ENCODE measurements around the gene GFRA1.

DNA sequence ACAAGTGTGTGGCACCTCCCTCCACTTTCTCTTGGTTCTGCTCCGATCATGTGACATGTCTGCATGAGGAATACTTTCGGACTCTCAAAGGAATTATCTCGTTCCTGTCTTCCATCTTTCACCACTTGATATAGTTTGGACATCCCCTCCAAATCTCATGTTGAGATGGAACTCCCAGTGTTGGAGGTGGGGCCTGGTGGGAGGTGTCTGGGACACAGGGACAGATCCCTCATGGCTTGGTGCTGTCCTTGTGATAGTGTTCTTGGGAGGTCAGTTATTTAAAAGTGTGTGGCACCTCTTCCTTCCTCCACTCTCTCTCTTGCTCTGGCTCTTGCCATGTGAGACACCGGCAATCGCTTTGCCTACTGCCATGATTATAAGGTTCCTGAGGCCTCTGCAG lies 166.4 kb downstream of the GFRA1 start:
- TF ChIP-seq EZH2 (IDR thresholded peaks at IDR 0.05; ENCODE audit: borderline replicate concordance, insufficient read depth, low read depth, low read length, poor library complexity, severe bottlenecking), result no peak
- TF ChIP-seq, protein P1, sequence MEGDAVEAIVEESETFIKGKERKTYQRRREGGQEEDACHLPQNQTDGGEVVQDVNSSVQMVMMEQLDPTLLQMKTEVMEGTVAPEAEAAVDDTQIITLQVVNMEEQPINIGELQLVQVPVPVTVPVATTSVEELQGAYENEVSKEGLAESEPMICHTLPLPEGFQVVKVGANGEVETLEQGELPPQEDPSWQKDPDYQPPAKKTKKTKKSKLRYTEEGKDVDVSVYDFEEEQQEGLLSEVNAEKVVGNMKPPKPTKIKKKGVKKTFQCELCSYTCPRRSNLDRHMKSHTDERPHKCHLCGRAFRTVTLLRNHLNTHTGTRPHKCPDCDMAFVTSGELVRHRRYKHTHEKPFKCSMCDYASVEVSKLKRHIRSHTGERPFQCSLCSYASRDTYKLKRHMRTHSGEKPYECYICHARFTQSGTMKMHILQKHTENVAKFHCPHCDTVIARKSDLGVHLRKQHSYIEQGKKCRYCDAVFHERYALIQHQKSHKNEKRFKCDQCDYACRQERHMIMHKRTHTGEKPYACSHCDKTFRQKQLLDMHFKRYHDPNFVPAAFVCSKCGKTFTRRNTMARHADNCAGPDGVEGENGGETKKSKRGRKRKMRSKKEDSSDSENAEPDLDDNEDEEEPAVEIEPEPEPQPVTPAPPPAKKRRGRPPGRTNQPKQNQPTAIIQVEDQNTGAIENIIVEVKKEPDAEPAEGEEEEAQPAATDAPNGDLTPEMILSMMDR (IDR thresholded peaks at IDR 0.05), result no peak

All from B cell (primary cell).